GM10266 (cell line): ENCODE results near the gene ACOT7.
"Not testable (repeated sequence)": the region's sequence is repeated elsewhere in the genome, so short reads cannot be mapped to it uniquely, and the experiment has no call there.

Source experiments
- DNase-seq: peaks from one replicate; pipeline ENCODE4 v3.0.0; 2012; ENCODE audit errors: extremely low spot score
- CTCF ChIP-seq: IDR thresholded peaks from 2 replicates; pipeline ENCODE4 v1.5.1; 2012; ENCODE audit warnings: mild to moderate bottlenecking, low read depth; ENCODE audit not compliant: control insufficient read depth, insufficient read depth; ENCODE audit errors: missing control alignments

ACOT7 gene

GRCh38 chr1:6373961-6374720 is 19.4 kb downstream of the ACOT7 start:
- TF ChIP-seq CTCF, result no peak
- no peak for DNase-seq

GRCh38 chr1:6372236-6372635 is 21.3 kb downstream of the ACOT7 start:
- DNase-seq, result not testable (repeated sequence)

GRCh38 chr1:6370006-6370405 is 23.6 kb downstream of the ACOT7 start:
- no peak for TF ChIP-seq CTCF
- DNase-seq, result no peak

GRCh38 chr1:6367381-6368012 is 26.1 kb downstream of the ACOT7 start:
- DNase-seq, result no peak
- no peak for TF ChIP-seq CTCF

GRCh38 chr1:6365047-6365446 is 28.5 kb downstream of the ACOT7 start:
- no peak for TF ChIP-seq CTCF
- DNase-seq, result no peak

GRCh38 chr1:6363085-6363884 is 30.3 kb downstream of the ACOT7 start:
- TF ChIP-seq CTCF, result peak; percentile 45
- DNase-seq, result not testable (repeated sequence)

- TF ChIP-seq CTCF, result no peak
- no peak for DNase-seq
These were observed 32.3 kb downstream of the ACOT7 start for GRCh38 chr1:6361124-6361775.
